Stimulated activated CD4-positive, alpha-beta T cell treated with anti-CD3 and anti-CD28 coated beads, Interleukin-12 subunit alpha, Interleukin-12 subunit beta, amount 100 ng/mL, for 48 hours (primary cell): ENCODE data around the gene FOXO1.

Experiments used
- DNase-seq, 3 donors: peaks; one replicate each; pipeline ENCODE4 v3.0.0-alpha.2; 2020; ENCODE audit warnings: low read depth in 2 of 3, low spot score in 1 of 3

FOXO1 gene

GRCh38 chr13:40517486-40518480, 148.7 kb downstream of the FOXO1 start:
- DNase-seq, result peak; percentile 12 to 35 (median 19)

GRCh38 chr13:40515702-40516101, 150.7 kb downstream of the FOXO1 start:
- no peak for DNase-seq

GRCh38 chr13:40514802-40515201, 151.6 kb downstream of the FOXO1 start:
- DNase-seq, result no peak

GRCh38 chr13:40509876-40510275, 156.6 kb downstream of the FOXO1 start:
- no peak for DNase-seq

- DNase-seq, result no peak
Observed at GRCh38 chr13:40508767-40509342, 157.6 kb downstream of the FOXO1 start.

GRCh38 chr13:40508127-40508526, 158.3 kb downstream of the FOXO1 start:
- no peak for DNase-seq

- DNase-seq, result no peak
Observed at GRCh38 chr13:40506592-40507446, 159.6 kb downstream of the FOXO1 start.
